ENCODE data around the gene FGF14. TPM values are rescaled to one million over a fixed set of nuclear protein-coding genes. Genes with fewer than 3 reads are reported as not detected.
"Not testable (repeated sequence)": the region's sequence is repeated elsewhere in the genome, so short reads cannot be mapped to it uniquely, and the experiment has no call there.

FGF14 gene
- total RNA-seq, 1 experiment from 2014 or later = 0.12 TPM

DNA sequence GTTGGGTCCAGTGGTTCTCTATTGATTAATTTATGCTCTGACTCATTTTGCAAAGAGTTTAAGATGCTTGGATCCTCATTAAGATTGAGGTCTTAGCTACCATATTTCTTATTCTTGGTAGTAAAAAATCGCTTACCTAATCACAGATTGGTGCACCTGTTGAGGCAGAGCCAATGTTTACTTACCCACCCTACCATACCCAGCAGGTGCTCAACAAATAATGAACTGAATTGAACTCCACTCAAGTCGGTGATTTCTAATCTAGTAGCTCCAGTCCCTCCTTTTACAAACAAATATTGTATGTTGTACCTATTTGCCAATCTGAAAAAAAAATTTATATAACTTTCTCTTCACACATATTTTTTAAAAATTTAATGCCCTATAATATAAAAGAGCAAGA is 361.0 kb downstream of the FGF14 start:
- no peak for DNase-seq (ENCODE audit: low read depth)

- DNase-seq (ENCODE audit: low read depth) = no peak
Measured at GRCh38 chr13:102039264-102039663, 362.6 kb downstream of the FGF14 start.

GRCh38 chr13:102038787-102039186 is 363.1 kb downstream of the FGF14 start:
- DNase-seq (ENCODE audit: low read depth) = no peak

GRCh38 chr13:102035969-102036368 is 365.9 kb downstream of the FGF14 start:
- no peak for DNase-seq (ENCODE audit: low read depth)

- DNase-seq (ENCODE audit: low read depth) = no peak
Measured at GRCh38 chr13:102033857-102034331, 368.0 kb downstream of the FGF14 start.

DNA sequence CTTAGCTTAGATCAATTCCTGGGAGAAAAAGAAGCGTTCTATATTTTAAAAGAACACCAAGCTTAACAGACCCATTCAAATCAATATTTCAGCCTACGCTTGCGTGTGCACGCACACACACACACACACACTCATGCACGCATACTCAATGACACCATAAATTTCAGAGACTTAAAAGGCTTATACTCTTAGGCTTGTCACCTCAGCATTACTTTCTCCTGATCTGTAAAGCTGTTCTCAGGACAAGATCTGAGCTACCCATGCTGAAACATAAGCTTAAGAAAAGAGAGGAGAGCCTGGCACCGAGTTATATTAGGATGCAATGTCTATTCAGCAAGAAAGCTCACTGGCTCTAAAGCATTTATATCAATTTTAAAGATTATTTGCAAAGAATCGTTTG is 368.5 kb downstream of the FGF14 start:
- no peak for DNase-seq (ENCODE audit: low read depth)

GRCh38 chr13:102028868-102029267 is 373.0 kb downstream of the FGF14 start:
- no peak for DNase-seq (ENCODE audit: low read depth)

DNA sequence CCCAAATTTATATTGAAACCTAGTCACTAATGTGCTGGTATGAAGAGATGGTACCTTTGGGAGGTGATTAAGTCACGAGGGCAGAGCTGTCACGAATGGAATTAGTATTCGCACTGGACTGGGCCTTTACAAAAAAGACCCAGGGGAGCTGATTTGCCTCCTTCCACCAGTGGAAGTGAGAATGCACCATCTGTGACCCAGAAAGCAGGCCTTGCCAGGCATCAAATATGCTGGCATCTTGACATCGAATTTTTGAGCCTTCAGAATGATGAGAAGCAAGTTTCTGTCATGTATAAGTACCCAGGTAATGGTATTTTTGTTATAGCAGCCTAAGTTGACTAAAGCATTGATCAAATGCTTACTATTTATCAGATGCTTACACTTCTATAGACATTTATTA is 373.6 kb downstream of the FGF14 start:
- DNase-seq (ENCODE audit: low read depth) = no peak

- DNase-seq (ENCODE audit: low read depth) = no peak
Measured at GRCh38 chr13:102021777-102022176, 380.1 kb downstream of the FGF14 start.

GRCh38 chr13:102020611-102021216 is 381.1 kb downstream of the FGF14 start:
- peak; percentile 30 for DNase-seq (ENCODE audit: low read depth)

DNA sequence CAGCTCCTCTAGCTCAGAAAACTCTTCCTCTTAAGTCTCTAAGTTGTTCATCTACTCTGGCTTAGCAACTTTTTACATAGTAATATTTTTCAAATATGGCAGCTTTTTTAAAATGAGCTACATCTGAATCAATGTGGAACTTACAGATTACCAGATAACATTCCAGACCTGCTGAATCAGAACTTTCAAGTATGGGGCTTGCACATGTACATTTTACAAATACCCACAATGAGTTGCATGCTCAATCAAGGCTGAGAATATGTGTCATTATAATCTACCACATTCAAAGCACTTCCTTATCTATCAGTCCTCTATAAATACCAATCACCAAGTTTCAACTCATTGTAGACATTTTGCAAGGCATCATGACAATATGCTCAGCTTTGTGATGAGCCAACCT is 383.1 kb downstream of the FGF14 start:
- DNase-seq (ENCODE audit: low read depth) = no peak

GRCh38 chr13:102017248-102017647 is 384.6 kb downstream of the FGF14 start:
- DNase-seq (ENCODE audit: low read depth) = no peak

DNA sequence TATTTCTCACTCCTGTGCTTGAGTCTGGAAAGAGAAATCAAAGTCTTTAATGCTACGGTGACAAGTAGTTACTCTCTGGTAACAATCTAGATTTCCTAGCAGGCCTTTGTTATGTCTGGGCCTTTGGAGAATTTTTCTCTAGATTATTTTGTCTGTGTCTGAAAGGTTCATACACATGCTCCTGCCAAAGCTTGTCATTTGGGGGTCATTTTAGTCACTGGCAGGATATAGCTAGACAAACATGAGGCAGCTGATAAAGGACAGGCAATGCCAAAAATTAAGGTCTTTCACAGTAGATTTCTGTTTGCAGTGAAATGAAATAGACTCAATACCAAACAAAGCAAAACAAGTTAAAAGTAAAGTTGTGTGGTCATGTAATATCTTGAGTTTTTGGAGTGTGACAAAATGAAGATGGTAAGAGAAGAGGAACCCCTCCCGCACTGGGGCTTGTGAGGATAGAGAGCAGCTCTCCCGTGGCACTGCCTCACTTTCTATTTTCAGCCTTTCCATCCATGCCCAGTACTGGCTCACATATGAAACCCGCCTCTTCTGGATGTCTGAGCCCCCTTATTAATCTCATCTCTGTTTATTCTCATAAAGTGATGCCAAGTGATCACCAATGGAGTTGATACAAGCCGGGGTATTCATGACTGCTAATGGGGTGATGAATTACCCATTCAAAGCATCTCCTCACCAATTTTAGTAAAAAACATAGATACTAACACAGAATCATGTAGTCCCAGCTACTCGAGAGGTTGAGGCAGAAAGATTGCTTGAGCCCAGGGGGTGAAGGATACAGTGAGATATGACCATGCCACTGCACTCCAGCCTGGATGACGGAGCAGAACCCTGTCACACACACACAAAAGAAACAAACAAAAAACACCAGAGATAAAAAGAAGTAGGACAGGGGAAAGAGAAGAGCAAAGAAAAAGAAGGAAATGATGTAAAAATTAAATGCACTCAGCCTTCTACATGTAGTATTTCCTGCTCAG is 389.3 kb downstream of the FGF14 start:
- no peak for DNase-seq (ENCODE audit: low read depth)

DNA sequence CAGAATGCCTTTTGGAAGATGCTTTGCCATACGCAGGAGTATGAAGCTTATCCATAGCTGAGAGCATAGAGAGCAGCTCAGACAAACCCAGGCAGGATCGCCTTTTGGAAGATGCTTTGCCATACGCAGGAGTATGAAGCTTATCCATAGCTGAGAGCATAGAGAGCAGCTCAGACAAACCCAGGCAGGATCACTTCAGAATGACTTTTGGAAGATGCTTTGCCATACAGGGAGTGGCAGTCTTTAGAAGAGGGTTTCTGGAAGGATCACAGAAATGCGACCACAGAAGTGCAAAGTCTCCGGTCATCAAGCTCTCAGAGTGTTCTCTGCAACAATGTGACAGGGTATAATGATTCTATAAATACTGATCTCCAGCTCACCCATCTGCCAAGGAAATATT is 390.4 kb downstream of the FGF14 start:
- not testable (repeated sequence) for DNase-seq (ENCODE audit: low read depth)

- no peak for DNase-seq (ENCODE audit: low read depth)
Measured at GRCh38 chr13:102003848-102004570, 397.8 kb downstream of the FGF14 start.

GRCh38 chr13:102002287-102002686 is 399.6 kb downstream of the FGF14 start:
- DNase-seq (ENCODE audit: low read depth) = no peak

DNA sequence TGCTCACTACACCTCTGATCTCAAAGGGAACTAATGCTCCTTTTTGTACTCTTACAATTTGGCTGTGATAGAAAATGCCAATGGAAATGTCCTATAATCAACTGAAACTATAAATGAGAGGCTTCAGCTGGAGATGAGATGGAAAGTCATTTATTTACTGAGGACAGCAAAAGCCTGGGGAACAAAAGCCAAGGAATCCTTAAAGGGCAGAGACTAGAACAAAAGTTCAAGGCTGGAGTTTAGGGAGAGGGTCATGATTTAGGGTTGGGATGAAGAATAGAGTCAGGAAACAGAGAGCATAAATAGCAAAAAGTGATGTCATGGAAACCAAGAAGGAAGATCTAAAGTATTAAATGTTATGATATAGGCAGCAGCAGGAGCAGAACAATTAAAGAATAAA is 401.1 kb downstream of the FGF14 start:
- no peak for DNase-seq (ENCODE audit: low read depth)

DNA sequence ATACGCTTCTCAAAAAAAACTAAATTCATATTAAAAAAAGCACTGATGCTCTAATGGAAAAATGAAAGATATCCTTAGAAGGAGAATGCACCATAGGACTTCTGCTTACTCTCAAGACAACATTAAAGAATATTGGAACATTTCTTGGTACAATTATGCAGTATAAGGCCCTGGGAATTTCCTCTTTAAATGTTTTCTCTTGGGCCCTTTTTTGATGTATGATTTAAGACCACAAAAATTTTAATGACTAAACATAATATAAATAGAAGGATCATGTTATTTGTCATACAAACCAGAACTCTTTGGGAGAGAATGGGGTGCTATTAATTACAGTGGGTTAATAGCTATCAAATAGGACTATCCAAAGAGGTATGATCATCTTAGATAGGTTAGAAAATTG is 403.7 kb downstream of the FGF14 start:
- no peak for DNase-seq (ENCODE audit: low read depth)

DNA sequence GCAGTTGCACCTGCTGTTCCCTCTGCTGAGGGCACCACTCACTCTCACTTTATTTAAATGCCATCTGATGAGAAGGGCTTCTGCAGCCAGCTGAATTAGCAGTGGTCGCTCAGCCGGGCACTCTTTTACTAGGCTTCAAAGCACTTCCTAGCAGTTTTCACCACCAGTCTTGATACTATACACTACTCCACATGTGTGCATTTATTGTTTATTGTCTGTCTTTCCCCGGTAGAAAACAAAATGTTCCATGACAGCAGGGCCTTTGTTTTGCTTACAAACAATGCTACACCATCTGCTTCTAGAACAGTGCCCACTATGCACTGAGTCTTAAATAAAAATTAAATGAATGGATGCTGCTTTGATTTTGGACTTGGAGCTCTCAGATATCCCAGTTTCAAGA is 404.9 kb downstream of the FGF14 start:
- no peak for DNase-seq (ENCODE audit: low read depth)

- DNase-seq (ENCODE audit: low read depth) = no peak
Measured at GRCh38 chr13:101989798-101990350, 412.0 kb downstream of the FGF14 start.

- DNase-seq (ENCODE audit: low read depth) = no peak
Measured at GRCh38 chr13:101988140-101988539, 413.7 kb downstream of the FGF14 start.

DNA sequence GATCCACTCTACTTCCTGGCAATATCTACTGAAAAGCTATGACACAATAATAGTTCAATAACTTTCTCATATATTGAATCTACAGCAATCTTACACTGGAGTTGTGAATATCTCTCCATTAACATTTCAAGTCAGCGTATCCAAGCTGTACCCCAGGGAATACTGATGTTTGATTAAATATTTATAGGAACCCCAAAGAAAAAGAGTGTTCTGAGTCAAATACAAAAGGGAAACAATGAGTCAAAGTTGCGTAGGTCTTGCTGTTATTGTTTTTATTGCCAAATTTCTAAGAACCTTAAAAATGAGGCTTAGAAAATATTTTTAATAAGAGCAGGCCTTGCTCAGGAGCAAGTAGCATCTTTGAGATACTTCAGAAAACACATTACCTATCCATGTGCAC is 415.5 kb downstream of the FGF14 start:
- DNase-seq (ENCODE audit: low read depth) = no peak
